Measurements from ENCODE around the gene USP21.

USP21 gene

GRCh38 chr1:161195171-161195570, 35.9 kb downstream of the USP21 start:
- no peak for DNase-seq

- no peak for DNase-seq
Observed at GRCh38 chr1:161196111-161196510, 36.8 kb downstream of the USP21 start.

- no peak for DNase-seq
Observed at GRCh38 chr1:161196521-161197451, 37.5 kb downstream of the USP21 start.

- no peak for DNase-seq
Observed at GRCh38 chr1:161197560-161198193, 38.4 kb downstream of the USP21 start.

GRCh38 chr1:161198194-161198896, 39.0 kb downstream of the USP21 start:
- DNase-seq, result no peak

- no peak for DNase-seq
Observed at GRCh38 chr1:161198897-161199431, 39.7 kb downstream of the USP21 start, which contains the start of gene ADAMTS4. ADAMTS4 (minus strand) TSS chr1:161199054; CDS start chr1:161198627, 427 bp downstream.

GRCh38 chr1:161199506-161200139, 40.3 kb downstream of the USP21 start:
- DNase-seq, result no peak

GRCh38 chr1:161200421-161200991, 41.2 kb downstream of the USP21 start:
- DNase-seq, result no peak

- no peak for DNase-seq
Observed at GRCh38 chr1:161200992-161201835, 41.9 kb downstream of the USP21 start.

- peak; percentile 91 for DNase-seq
Observed at GRCh38 chr1:161201836-161202712, 42.8 kb downstream of the USP21 start, which contains the start of gene NDUFS2. NDUFS2 (plus strand) TSS chr1:161202367; CDS start chr1:161202386, 19 bp downstream.

GRCh38 chr1:161206411-161207140, 47.3 kb downstream of the USP21 start:
- DNase-seq, result no peak

GRCh38 chr1:161207173-161207572, 47.9 kb downstream of the USP21 start:
- no peak for DNase-seq

- peak; percentile 72 for DNase-seq
Observed at GRCh38 chr1:161209790-161210409, 50.6 kb downstream of the USP21 start.

GRCh38 chr1:161214369-161214768, 55.1 kb downstream of the USP21 start:
- DNase-seq, result no peak

- DNase-seq, result no peak
Observed at GRCh38 chr1:161215076-161215475, 55.8 kb downstream of the USP21 start, which contains the start of gene FCER1G. FCER1G (plus strand) TSS chr1:161215295; CDS start chr1:161215322, 27 bp downstream.

All from activated T-cell treated with anti-CD3 and anti-CD28 coated beads, Interleukin-2, amount 50 U/mL, for 1 hour (primary cell).